Activated naive CD8-positive, alpha-beta T cell treated with anti-CD3 and anti-CD28 coated beads, Interleukin-2, amount 10 ng/mL, durations not matched to agents 7 days and 5 days (primary cell): ENCODE measurements around the gene TK2. TPM values are rescaled to one million over a fixed set of nuclear protein-coding genes. Genes with fewer than 3 reads are reported as not detected.
"Not testable (repeated sequence)": the region's sequence is repeated elsewhere in the genome, so short reads cannot be mapped to it uniquely, and the experiment has no call there.

ENCODE experiments used
- ATAC-seq: fragments of 150-1000 bp; cut with Tn5 transposase; one replicate; pipeline ENCODE4 v1.10.0; 2021; ENCODE audit warnings: low read depth, moderate library complexity
- POLR2A ChIA-PET: fragments of 350-600 bp; sonication (Branson Sonifier 250); formaldehyde crosslinking; loops from one replicate; lab custom pipeline; 2021; ENCODE audit warnings: antibody characterized with exemption; lab: Charles Lee
- DNase-seq: peaks from one replicate; pipeline ENCODE4 v3.0.0; 2021
- H3K27ac Mint-ChIP-seq: one replicate; pipeline ENCODE4 v1.8.0; 2022; ENCODE audit warnings: mild to moderate bottlenecking, mixed read lengths
- H3K27me3 Mint-ChIP-seq: one replicate; pipeline ENCODE4 v1.8.0; 2022; ENCODE audit warnings: mild to moderate bottlenecking, moderate library complexity, mixed read lengths
- H3K36me3 Mint-ChIP-seq: one replicate; pipeline ENCODE4 v1.8.0; 2021; ENCODE audit warnings: mild to moderate bottlenecking, mixed read lengths
- H3K4me1 Mint-ChIP-seq: one replicate; pipeline ENCODE4 v1.8.0; 2021; ENCODE audit warnings: mixed read lengths
- H3K4me3 Mint-ChIP-seq: one replicate; pipeline ENCODE4 v1.8.0; 2022; ENCODE audit warnings: mild to moderate bottlenecking, moderate library complexity, mixed read lengths
- H3K9me3 Mint-ChIP-seq: one replicate; pipeline ENCODE4 v1.8.0; 2021; ENCODE audit warnings: mixed read lengths
- total RNA-seq, 2 experiments: library from RNA; stranded (reverse); gene quantifications; one replicate each; pipeline ENCODE4 v1.2.3, GENCODE V29; 2021

The TK2 gene
- total RNA-seq, 2 experiments from 2014 or later, result 7.0 to 8.6 TPM

- ATAC-seq, POLR2A ChIA-PET: not testable (repeated sequence)
Measured at GRCh38 chr16:66496226-66496625, 53.7 kb downstream of the TK2 start.

GRCh38 chr16:66495440-66495839 is 54.5 kb downstream of the TK2 start:
- H3K36me3 Mint-ChIP-seq, result no peaks in the 10 kb centered on the region
- DNase-seq (no peak), ATAC-seq (no peak)
- POLR2A ChIA-PET, result no interaction called here
- H3K4me3 Mint-ChIP-seq, result no peak overlapping the region
- H3K27me3 Mint-ChIP-seq, result peaks cover 12% of the 10 kb centered on the region
- H3K27ac Mint-ChIP-seq, result no peak overlapping the region
- peaks cover 1% of the 10 kb centered on the region for H3K4me1 Mint-ChIP-seq
- H3K9me3 Mint-ChIP-seq, result no peaks in the 10 kb centered on the region

More at GRCh38 chr16:66496226-66496625, 53.7 kb downstream of the TK2 start:
- not testable (repeated sequence) for H3K9me3 Mint-ChIP-seq, H3K4me1 Mint-ChIP-seq, H3K27ac Mint-ChIP-seq, H3K27me3 Mint-ChIP-seq, H3K36me3 Mint-ChIP-seq, H3K4me3 Mint-ChIP-seq, DNase-seq

GRCh38 chr16:66494916-66495315 is 55.0 kb downstream of the TK2 start:
- POLR2A ChIA-PET, result no interaction called here

GRCh38 chr16:66493490-66494401 is 56.2 kb downstream of the TK2 start:
- H3K4me3 Mint-ChIP-seq, result no peak overlapping the region
- H3K27ac Mint-ChIP-seq, result no peak overlapping the region
- no peaks in the 10 kb centered on the region for H3K9me3 Mint-ChIP-seq
- no peak for DNase-seq
- H3K36me3 Mint-ChIP-seq, result no peaks in the 10 kb centered on the region
- POLR2A ChIA-PET, result no interaction called here
- H3K4me1 Mint-ChIP-seq, result peaks cover 1% of the 10 kb centered on the region
- ATAC-seq, result no peak
- H3K27me3 Mint-ChIP-seq, result peaks cover 7% of the 10 kb centered on the region

More at GRCh38 chr16:66494916-66495315, 55.0 kb downstream of the TK2 start:
- Mint-ChIP-seq H3K27ac (no peak overlapping the region), H3K27me3 (peaks cover 13% of the 10 kb centered on the region), H3K36me3 (no peaks in the 10 kb centered on the region), H3K4me3 (no peak overlapping the region), H3K4me1 (peaks cover 1% of the 10 kb centered on the region), H3K9me3 (no peaks in the 10 kb centered on the region)
- no peak for ATAC-seq
- DNase-seq, result no peak

- Mint-ChIP-seq H3K36me3 (no peaks in the 10 kb centered on the region), H3K4me1 (peaks cover 1% of the 10 kb centered on the region), H3K4me3 (no peak overlapping the region), H3K27ac (no peak overlapping the region), H3K27me3 (peaks cover 3% of the 10 kb centered on the region), H3K9me3 (no peaks in the 10 kb centered on the region)
- DNase-seq, result no peak
- no peak for ATAC-seq
- POLR2A ChIA-PET, result no interaction called here
Measured at GRCh38 chr16:66491716-66492064, 58.2 kb downstream of the TK2 start.

GRCh38 chr16:66490774-66491715 is 58.9 kb downstream of the TK2 start:
- DNase-seq (no peak), ATAC-seq (no peak)
- no peaks in the 10 kb centered on the region for H3K36me3 Mint-ChIP-seq
- no peak overlapping the region for H3K4me3 Mint-ChIP-seq
- POLR2A ChIA-PET, result no interaction called here
- no peaks in the 10 kb centered on the region for H3K9me3 Mint-ChIP-seq
- no peak overlapping the region for H3K27ac Mint-ChIP-seq
- H3K27me3 Mint-ChIP-seq, result peaks cover 3% of the 10 kb centered on the region
- H3K4me1 Mint-ChIP-seq, result peaks cover 1% of the 10 kb centered on the region

GRCh38 chr16:66489818-66490217 is 60.1 kb downstream of the TK2 start:
- DNase-seq (no peak), ATAC-seq (no peak)
- Mint-ChIP-seq H3K27ac (no peak overlapping the region), H3K36me3 (no peaks in the 10 kb centered on the region), H3K4me1 (peaks cover 7% of the 10 kb centered on the region), H3K27me3 (peaks cover 3% of the 10 kb centered on the region), H3K9me3 (no peaks in the 10 kb centered on the region), H3K4me3 (no peak overlapping the region)
- POLR2A ChIA-PET, result no interaction called here

GRCh38 chr16:66489385-66489784 is 60.5 kb downstream of the TK2 start:
- POLR2A ChIA-PET, result no interaction called here
- Mint-ChIP-seq H3K27ac (no peak overlapping the region), H3K27me3 (peaks cover 3% of the 10 kb centered on the region)

GRCh38 chr16:66488505-66488904 is 61.4 kb downstream of the TK2 start:
- no peaks in the 10 kb centered on the region for H3K36me3 Mint-ChIP-seq
- ATAC-seq (no peak), DNase-seq (no peak)
- no peak overlapping the region for H3K4me3 Mint-ChIP-seq
- H3K4me1 Mint-ChIP-seq, result peaks cover 15% of the 10 kb centered on the region
- no peak overlapping the region for H3K27ac Mint-ChIP-seq
- POLR2A ChIA-PET, result no interaction called here
- H3K9me3 Mint-ChIP-seq, result no peaks in the 10 kb centered on the region
- peaks cover 3% of the 10 kb centered on the region for H3K27me3 Mint-ChIP-seq

More at GRCh38 chr16:66489385-66489784, 60.5 kb downstream of the TK2 start:
- H3K36me3 Mint-ChIP-seq, result no peaks in the 10 kb centered on the region
- H3K4me1 Mint-ChIP-seq, result peaks cover 9% of the 10 kb centered on the region
- no peak for ATAC-seq
- H3K9me3 Mint-ChIP-seq, result no peaks in the 10 kb centered on the region
- H3K4me3 Mint-ChIP-seq, result no peak overlapping the region
- no peak for DNase-seq

GRCh38 chr16:66487580-66488275 is 62.2 kb downstream of the TK2 start:
- DNase-seq, result no peak
- POLR2A ChIA-PET, result no interaction called here
- no peak for ATAC-seq
- H3K9me3 Mint-ChIP-seq, result no peaks in the 10 kb centered on the region
- no peak overlapping the region for H3K27ac Mint-ChIP-seq
- H3K4me3 Mint-ChIP-seq, result no peak overlapping the region
- H3K4me1 Mint-ChIP-seq, result peaks cover 20% of the 10 kb centered on the region
- H3K36me3 Mint-ChIP-seq, result no peaks in the 10 kb centered on the region
- H3K27me3 Mint-ChIP-seq, result peaks cover 3% of the 10 kb centered on the region

- H3K27me3 Mint-ChIP-seq, result peaks cover 3% of the 10 kb centered on the region
- POLR2A ChIA-PET, result no interaction called here
- H3K4me1 Mint-ChIP-seq, result peaks cover 20% of the 10 kb centered on the region
- H3K36me3 Mint-ChIP-seq, result no peaks in the 10 kb centered on the region
- no peak for ATAC-seq
- no peak overlapping the region for H3K27ac Mint-ChIP-seq
- no peak overlapping the region for H3K4me3 Mint-ChIP-seq
- no peak for DNase-seq
- H3K9me3 Mint-ChIP-seq, result no peaks in the 10 kb centered on the region
Measured at GRCh38 chr16:66486773-66487579, 62.9 kb downstream of the TK2 start.

GRCh38 chr16:66486199-66486772 is 63.6 kb downstream of the TK2 start:
- Mint-ChIP-seq H3K27me3 (peaks cover 3% of the 10 kb centered on the region), H3K4me1 (peaks cover 19% of the 10 kb centered on the region), H3K27ac (no peak overlapping the region), H3K9me3 (no peaks in the 10 kb centered on the region), H3K36me3 (no peaks in the 10 kb centered on the region), H3K4me3 (no peak overlapping the region)
- POLR2A ChIA-PET, result no interaction called here
- no peak for DNase-seq
- ATAC-seq, result no peak
